Tongue (tissue), 2 donors: ENCODE results near the gene IL1RL2. TPM values are rescaled to one million over a fixed set of nuclear protein-coding genes. Genes with fewer than 3 reads are reported as not detected.
A peak's percentile ranks its signal among the peaks of the same experiment; 100 is the strongest.

ENCODE experiments used
- DNase-seq: peaks from one replicate; pipeline ENCODE4 v3.0.0-alpha.2; 2015
- total RNA-seq: library from RNA; depleted of rRNA; stranded (reverse); fragments of >200 nt; gene quantifications from one replicate; pipeline ENCODE4 v1.2.3, GENCODE V29; 2014

The IL1RL2 gene
- total RNA-seq, 1 donor from 2014 or later, result 2.8 TPM

DNA sequence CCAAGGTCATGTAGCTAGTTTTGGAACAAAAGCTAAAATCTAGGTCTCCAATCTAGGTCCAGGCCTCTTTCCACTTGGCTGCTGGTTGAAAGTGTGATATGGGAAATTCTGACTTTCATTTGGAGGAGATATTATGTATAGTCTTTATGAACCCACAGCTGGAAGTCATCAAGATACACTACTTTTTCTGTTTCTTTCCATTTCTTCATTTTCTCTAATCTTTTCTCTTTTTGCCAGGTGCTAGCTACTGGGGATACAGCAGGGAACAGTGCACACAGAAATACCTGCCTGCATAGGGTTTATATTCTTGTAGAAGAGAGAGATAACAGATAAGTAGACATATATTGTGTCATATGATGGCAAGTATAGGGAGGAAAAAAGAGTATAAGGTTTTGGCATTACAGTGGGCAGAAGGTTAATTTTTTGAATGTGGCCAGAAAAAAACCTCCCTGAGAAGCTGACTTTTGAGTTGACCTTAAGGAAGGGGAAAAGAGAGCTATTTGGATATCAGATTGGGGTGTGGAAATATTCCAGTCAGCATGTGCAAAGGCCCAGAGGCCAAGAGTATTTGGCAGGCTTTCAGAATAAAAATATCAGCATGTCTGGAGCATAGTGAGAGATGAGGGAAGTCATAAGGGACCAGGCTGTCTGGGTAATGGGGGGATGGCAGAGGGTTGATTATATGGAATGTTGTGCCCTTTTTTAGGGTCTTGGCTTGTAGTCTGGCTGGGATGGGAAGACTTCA lies 28.6 kb upstream of the IL1RL2 start:
- no peak for DNase-seq

DNA sequence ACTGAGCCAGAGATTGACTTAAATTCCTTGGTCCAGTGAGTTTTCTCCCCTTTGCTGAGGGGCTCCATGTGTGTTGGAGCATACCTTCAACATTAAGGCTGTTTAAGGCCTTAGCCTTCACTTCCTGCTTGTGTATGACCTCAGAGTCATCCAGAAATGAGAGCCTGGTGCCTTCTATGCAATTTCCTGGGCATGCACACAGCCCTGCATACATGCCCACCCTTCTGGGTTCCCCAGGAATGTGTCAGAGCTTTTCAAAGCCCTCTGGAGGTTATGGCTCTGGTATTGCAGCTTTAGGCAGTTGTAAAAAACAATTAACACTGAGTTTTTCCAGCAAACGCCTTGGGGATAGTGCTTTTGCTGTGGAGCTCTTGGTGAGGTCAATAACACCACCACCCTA lies 27.5 kb upstream of the IL1RL2 start:
- DNase-seq, result no peak

DNA sequence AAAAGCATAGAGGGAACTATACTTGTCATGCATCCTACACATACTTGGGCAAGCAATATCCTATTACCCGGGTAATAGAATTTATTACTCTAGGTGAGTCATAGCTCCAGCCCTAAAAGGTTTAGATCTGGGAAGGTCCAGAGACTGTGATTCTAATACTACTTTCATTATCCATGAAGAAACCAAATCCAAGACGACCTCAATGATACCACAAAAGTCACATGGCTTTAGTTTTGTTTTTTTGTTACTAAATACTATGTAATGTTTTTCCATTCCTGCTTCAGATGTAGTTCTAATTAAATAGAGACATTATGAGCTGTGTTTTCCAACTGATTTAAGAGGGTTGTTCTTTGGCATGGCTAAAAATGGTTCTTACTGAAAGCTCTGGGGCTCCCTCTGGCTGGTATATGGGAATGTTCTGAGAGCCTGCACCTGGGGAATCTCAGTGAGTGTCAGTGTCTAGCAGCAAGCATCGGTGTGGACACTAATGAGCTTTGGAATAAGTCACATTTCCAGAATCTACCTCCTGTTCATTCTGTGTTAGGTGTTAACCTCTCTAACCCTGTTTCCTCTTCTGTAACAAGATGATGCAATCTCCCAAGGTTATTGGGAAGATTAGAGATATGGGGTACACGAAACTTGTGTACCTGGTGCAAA lies 20.5 kb upstream of the IL1RL2 start:
- peak; percentile 64 for DNase-seq

DNA sequence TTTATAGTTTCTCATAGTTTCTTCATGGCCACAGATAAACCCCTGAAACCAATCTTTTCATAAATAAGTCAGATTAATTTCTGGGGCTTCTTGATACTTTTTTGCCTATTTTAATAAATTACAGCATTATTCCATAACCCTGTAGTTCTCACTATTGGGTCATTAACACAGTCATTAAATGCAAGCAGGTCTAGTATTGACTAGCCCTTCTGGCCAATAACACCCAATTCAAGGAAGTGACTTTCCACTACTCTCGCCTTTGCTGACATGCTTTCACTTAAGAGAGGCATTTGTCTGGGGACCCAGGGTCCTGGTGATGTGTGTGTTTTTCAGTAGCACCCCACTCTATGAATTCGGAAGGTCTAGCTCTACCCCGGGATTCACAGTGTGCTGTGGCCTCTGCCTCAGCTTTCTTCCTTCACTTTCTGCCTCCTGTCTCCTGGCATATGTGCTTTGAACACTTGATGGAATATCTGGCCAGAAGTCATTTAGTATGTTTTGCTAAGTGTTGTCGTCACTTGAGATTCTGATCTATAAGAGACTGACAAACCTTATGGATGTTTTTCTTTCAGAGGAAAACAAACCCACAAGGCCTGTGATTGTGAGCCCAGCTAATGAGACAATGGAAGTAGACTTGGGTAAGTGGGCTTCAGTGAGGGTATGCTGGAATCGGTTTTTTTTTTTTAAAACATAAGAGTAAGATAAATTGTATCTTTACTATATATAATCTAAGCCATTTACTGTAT lies 18.6 kb upstream of the IL1RL2 start:
- no peak for DNase-seq

DNA sequence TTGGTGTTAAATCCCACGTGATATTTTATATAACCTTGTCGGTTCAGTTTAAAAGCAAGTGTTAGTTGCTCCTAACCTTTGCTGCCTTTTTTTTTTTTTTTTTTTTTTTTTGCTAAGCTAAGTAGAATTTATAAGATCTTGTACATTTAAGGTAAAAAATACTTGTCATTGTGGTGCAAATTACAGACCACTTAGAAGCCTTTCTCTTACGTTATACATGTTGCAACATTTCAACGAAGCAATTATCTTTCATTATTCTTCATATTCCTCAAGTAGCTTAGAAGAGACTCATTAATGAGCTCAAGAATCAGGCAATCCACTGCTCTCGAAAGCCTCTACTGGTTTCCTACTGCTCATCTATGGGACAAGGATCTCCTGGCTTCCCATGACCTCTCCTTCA lies 14.9 kb upstream of the IL1RL2 start:
- DNase-seq, result no peak

DNA sequence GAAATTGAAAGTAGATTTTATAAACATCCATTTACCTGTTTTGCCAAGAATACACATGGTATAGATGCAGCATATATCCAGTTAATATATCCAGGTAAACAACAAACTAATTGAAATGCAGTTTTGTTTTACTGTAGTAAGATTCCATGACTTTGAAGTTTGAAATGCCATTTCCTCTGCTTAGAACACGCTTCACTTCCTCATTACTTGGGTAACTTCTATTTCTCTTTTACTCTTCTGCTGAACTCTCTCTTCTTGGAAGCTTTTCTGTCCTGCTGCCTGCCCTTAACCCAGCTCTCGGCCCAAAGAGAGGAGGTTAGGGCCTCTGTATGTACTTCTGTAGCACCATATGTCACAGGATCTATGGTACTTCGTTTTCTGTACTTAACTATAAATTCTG lies 14.1 kb upstream of the IL1RL2 start:
- no peak for DNase-seq

DNA sequence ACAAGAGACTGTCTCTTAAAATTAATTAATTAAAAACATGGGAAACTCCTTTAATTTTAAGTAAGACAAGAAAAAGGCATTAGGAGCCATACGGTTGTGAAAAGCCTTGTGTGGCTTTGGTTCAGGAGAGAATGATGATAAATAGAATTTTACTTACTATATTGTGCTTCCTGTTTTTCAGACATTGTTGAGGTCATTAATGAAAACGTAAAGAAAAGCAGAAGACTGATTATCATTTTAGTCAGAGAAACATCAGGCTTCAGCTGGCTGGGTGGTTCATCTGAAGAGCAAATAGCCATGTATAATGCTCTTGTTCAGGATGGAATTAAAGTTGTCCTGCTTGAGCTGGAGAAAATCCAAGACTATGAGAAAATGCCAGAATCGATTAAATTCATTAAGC lies 10.7 kb upstream of the IL1RL2 start:
- DNase-seq, result no peak

DNA sequence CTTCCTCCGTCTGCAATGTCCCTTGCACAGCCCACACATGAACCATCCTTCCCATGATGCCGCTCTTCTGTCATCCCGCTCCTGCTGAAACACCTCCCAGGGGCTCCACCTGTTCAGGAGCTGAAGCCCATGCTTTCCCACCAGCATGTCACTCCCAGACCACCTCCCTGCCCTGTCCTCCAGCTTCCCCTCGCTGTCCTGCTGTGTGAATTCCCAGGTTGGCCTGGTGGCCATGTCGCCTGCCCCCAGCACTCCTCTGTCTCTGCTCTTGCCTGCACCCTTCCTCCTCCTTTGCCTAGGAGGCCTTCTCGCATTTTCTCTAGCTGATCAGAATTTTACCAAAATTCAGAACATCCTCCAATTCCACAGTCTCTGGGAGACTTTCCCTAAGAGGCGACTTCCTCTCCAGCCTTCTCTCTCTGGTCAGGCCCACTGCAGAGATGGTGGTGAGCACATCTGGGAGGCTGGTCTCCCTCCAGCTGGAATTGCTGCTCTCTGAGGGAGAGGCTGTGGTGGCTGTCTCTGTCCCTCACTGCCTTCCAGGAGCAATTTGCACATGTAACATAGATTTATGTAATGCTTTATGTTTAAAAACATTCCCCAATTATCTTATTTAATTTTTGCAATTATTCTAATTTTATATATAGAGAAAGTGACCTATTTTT lies 8.9 kb upstream of the IL1RL2 start:
- no peak for DNase-seq

DNA sequence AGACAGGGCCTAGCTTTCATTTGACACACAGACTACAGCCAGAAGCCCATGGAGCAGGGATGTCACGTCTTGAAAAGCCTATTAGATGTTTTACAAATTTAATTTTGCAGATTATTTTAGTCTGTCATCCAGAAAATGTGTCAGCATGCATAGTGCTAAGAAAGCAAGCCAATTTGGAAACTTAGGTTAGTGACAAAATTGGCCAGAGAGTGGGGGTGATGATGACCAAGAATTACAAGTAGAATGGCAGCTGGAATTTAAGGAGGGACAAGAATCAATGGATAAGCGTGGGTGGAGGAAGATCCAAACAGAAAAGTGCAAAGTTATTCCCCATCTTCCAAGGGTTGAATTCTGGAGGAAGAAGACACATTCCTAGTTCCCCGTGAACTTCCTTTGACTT lies 7.8 kb upstream of the IL1RL2 start:
- no peak for DNase-seq

DNA sequence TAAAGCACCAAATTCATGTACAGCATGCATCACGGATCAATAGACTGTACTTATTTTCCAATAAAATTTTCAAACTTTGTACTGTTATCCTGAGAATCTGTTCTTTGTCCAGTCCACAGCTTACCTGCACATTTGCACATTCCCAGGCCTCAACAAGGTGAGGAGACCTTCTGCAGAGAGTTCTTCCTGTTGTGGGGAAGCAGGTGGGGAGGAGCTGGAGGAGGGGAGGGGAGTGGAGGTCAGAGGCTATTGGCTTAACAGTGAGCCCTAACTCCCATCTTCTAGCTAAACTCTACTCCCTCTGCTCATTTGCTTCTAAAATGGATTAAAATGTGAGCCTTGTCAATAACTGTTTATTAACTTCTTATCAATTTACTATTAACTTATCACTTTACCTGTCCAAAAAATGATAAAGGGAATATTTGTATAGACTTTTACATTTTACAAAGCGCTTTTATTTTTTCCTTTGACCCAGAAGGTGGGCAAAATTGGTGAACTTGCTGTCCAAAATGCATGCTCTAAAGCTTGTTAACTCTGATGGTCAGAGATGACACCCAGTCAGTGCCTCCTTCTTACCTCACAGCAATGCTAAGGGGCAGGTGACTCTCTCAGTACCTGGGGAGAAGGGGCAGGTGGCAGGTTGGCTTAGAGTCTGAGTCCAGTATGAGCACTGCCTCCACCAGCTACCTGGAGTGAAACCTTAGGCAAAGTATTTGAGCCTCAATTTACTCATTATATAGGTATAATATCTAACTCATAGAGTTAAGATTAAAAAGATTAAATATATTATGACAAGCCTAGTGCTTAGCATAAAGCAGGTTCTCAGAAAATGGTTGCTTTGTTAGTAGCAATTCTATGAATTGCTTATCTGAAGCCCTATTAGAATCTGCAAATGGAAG lies 6.8 kb upstream of the IL1RL2 start:
- DNase-seq, result no peak

DNA sequence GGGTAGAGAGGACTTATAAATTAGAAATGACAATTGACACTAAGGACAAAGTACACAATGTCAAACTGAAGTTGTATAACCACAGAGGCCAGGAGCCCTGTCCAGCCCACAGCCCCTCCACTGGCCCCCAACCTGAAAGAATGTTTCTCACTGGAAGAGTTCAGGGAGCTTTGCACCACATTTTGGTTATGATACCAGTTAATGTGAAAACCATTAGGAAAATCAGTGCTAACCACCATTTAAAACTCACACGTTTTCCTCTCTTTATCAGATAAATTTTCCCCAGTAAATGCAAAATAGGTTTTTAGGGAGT lies 6.2 kb upstream of the IL1RL2 start:
- no peak for DNase-seq

DNA sequence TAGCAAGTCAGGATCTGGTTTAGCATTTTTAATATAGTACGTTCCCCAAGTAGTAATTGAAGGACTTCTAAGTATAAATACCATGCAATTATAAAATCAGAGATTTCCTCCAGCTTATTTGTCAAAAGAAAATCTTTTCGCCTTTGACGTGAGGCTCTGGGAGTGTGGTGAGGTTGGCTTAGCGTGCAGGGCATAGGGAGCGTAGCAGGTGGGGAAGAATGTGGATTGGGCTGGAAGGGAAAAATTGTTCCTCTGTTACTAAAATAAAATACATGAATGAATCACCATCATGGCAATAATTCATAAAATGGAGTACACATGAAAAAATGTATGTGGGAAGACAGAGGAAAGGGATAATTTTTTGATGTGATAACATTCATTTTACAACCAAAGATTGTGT lies 5.4 kb upstream of the IL1RL2 start:
- DNase-seq, result no peak

DNA sequence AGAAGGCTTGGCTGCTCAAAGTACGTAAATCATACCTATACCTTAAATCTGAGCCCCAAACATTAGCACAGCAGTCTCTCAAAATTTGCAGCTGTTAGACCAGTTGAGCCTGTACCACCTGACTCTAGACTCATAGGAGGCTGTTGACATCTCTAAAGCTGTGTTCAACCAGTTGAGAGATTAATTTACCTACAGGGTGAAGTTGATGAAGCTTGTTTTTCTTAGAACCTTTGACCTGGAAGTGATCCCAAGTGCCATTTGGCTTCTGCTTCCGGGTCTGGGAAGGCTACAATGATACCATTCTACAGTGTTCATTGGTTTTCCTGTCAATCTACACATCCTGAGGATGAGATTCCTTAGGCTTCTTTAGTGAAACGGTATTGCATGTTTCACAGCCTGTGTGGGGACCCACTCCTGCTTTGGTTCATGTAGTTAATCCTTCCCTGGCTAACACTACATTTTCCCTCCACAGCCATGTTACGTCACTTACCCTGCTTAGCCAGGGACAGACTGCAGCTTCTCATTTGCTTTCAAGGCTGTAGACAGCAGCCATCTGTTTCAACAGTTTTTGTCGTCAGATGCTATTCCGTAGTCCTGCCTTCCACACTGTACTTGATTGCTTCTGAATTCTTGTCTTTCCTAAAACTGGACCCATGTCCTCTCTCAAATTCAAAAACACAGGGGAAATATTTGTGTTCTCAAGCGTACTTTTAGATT lies 4.7 kb upstream of the IL1RL2 start:
- peak; percentile 56 for DNase-seq

DNA sequence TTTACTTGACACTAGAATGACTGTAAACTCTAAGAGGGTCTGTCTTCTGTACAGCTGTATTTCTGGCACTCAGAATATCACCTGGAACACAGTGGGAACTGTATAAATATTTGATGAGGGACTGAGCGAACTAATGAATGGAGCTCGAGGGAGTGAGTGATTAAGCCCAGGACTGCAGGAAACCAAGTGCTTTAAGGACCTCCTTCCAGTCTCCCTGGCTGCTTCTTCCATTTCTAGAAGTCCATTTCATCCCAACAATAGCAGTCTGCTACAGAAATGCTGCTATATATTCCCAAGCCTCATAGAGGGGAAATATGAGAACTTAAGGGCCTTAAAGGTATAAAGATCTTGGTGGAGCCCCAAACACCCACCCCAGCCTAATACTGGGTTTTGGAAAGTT lies 2.8 kb upstream of the IL1RL2 start:
- DNase-seq, result no peak

DNA sequence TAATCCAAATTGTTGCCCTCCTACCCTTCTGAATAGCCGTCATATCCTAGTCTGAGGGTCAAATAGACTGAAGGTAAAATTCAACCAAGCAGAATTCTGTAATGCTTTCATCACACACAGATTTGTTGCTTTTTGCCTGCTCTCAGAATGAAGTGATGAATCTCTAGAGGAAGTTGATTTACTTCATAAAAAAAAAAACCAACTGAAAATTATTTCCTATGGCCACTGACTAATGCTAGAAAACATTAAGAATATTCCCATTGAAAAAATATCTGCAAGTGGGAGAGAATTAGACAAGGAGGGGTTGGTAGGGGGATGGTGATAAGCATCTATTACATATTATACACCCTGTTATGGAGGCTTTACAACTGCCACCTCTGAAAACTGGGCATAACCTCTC lies 2.3 kb upstream of the IL1RL2 start:
- no peak for DNase-seq

DNA sequence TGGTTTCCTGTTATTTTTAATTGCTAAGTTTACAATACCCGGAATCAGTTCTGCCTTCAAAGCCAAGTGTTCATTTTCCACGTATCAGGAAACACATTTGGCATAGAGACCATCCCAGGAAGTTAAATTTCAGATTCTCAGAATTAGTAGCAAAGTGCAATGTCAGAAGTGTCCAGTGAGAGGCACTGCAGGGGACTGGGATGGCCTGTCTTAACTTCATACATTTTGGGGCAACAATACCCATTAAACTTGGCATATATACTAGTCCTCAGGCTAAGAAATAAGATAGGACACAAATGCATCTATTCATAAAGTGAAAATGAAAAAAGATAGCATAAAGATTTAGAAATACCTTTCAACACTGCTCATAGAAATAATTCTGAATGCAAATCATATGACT lies 1.5 kb upstream of the IL1RL2 start:
- no peak for DNase-seq

DNA sequence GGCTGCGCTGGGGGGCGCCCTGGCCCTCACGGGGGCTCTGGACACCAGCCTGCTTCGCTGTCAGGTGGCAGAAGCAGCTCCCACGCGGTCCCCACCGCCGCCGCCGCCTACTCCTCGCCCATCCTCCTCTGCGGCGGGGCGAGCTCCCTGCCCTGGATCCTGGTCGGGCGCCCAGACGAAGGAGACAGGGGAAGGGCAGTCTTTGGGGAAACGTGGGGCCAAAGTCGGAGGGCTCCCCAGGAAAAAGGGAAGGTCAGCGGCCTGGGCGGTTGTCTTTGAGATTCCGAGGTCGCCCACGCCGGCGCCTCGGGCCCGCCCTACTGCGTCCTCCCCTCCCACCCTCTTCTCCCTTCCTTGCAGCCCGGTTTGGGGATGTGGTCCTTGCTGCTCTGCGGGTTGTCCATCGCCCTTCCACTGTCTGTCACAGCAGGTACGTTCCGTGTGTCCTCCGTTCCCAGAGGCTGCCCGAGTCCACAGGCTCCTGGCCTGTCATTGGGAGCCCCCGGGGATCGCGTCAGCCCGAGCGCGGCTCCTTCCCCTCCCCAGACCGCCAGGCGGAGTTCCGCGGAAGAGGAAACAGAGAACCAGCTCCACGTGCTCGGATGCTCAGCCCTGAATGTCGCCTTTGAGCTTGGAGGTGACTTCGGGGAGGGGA lies 800 bp downstream of the IL1RL2 start:
- DNase-seq, result peak; percentile 44

DNA sequence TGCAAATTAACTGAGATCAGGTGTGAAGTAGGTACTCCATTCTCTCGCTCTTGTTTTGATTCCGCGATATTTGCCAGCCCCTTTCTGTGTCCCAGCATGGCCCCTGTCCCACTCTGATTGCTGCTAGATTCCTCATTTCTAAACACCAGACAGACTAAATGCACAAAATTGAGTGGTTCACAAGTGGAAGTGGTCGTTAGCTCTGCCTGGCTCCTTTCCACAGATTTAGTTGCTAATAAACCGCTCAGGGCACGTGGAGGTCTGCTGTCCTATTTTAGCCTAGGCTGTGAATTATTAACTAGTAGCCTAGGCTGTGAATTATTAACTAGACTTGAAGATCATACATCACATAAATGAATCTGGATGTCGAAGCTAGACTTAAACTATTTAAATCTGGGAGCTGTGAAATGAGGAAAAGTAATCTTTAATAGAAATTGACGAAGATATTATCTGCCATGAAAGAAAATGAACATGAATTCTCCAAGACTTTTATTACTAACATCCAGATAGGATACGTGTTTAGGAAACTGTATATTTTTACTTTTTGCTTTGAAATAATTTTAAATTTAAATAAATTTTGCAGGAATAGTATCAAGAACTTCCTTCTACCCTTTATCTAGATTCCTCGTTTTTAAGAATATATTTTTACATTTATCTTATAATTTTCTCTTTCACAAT lies 3.7 kb downstream of the IL1RL2 start:
- DNase-seq, result no peak

DNA sequence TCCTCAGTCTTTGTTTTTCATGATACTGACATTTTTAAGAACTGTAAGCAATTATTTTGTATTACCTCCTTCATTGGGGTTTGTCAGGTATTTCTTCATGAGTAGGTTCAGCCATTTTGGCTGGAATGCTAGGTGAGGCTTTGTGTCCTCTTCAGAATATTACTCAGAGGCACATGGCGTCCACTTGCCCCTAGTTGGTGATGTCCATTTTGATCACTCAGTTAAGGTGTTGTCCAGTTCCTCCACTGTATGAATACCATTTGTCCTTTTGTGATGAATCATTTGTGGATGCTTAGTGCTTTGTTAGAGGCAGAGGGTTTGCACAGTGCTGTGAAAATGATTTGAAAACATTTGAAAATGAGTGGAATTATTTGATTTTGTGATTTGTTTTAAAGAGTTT lies 4.7 kb downstream of the IL1RL2 start:
- no peak for DNase-seq

DNA sequence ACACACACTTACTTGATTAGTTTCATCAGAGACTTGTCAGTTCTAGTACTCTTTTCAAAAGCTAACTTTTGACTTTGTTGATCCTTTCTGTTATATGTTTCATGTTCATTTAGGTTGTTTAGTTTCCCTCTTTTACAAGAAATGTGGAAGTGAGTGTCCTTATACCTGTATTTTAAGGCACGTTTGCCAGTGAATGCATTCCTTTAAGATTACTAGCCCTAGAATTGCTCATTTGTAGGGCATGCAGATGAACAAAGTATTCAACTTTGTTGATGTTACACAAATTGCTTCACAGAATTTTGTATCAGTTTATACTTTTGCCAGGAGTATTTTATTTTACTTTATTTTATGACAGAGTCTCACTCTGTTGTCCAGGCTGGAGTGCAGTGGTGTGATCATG lies 6.3 kb downstream of the IL1RL2 start:
- DNase-seq, result no peak
